Esophagus squamous epithelium (tissue), 5 donors: ENCODE data around the gene MYOM3. TPM values are rescaled to one million over a fixed set of nuclear protein-coding genes. Genes with fewer than 3 reads are reported as not detected.
"Not testable (repeated sequence)": the region's sequence is repeated elsewhere in the genome, so short reads cannot be mapped to it uniquely, and the experiment has no call there.

Experiments used
- DNase-seq: peaks from one replicate; lab custom pipeline; 2025; lab: John Stamatoyannopoulos, UW
- H3K27ac ChIP-seq, 4 donors: fragments of 200-600 bp; sonication (generic); one replicate each; pipeline ENCODE4 v1.5.1; 2016 to 2019; ENCODE audit warnings: mild to moderate bottlenecking in 1 of 4
- H3K27me3 ChIP-seq, 4 donors: fragments of 200-600 bp; sonication (generic); 1 replicate in 3 of 4; 2 replicates in 1 of 4; pipeline versions ENCODE4 v1.5.1 to v1.6.0; 2017 to 2021; ENCODE audit warnings: antibody characterized with exemption in 1 of 4
- H3K36me3 ChIP-seq, 3 donors: fragments of 200-600 bp; sonication (generic); one replicate each; pipeline ENCODE4 v1.5.1; 2016 to 2019
- H3K4me1 ChIP-seq, 3 donors: fragments of 200-600 bp; sonication (generic); one replicate each; pipeline ENCODE4 v1.5.1; 2017 to 2019
- H3K4me3 ChIP-seq, 4 donors: fragments of 200-600 bp; sonication (generic); 1 replicate in 3 of 4; 2 replicates in 1 of 4; pipeline ENCODE4 v1.5.1; 2016 to 2019; ENCODE audit warnings: mild to moderate bottlenecking in 2 of 4, moderate library complexity in 1 of 4
- H3K9me3 ChIP-seq, 3 donors: fragments of 200-600 bp; sonication (generic); one replicate each; pipeline ENCODE4 v1.5.1; 2016 to 2019
- CTCF ChIP-seq, 6 experiments: fragments of 450-650 bp in 4 of 6; fragments of 200-600 bp in 2 of 6; sonication (generic) in 2 of 6; IDR thresholded peaks; one replicate each; pipeline ENCODE4 v1.5.1; 2016 to 2019; ENCODE audit warnings: antibody characterized with exemption in 6 of 6, mild to moderate bottlenecking in 4 of 6, moderate library complexity in 4 of 6
- POLR2A ChIP-seq, 4 donors: fragments of 450-650 bp; IDR thresholded peaks; one replicate each; pipeline ENCODE4 v1.6.1; 2017; ENCODE audit warnings: antibody characterized with exemption in 4 of 4, mild to moderate bottlenecking in 4 of 4, moderate library complexity in 3 of 4
- WGBS, 2 donors: methylation state at CpG; one replicate each; pipeline ENCODE4 v1.1.5; 2018; 5-methylcytosine and 5-hydroxymethylcytosine counted together
- intact Hi-C: fragments of 100-400 bp; cut with DNase I; formaldehyde crosslinking; loops from one replicate; pipeline ENCODE4 v1.15.0; 2022
- total RNA-seq, 4 donors: library from RNA; depleted of rRNA; stranded (reverse); fragments of >200 nt; gene quantifications; one replicate each; pipeline ENCODE4 v1.1.0, GENCODE V29; 2016
- donor health status: DM: yes; HTN: yes; CAD: no.

The MYOM3 gene
- total RNA-seq, 4 donors from 2014 or later: 0.30 to 1.1 (median 0.56) TPM

GRCh38 chr1:24047110-24047477 is 64.8 kb downstream of the MYOM3 start:
- H3K27ac ChIP-seq: peak overlapping the region; percentile 22 to 89 (median 64)
- intact Hi-C loops: no loop called here
- WGBS, 2 donors: 45 to 71% methylated on average over 1 to 3 of the region's 3 CpGs
- TF ChIP-seq POLR2A (IDR thresholded peaks at IDR 0.05): no peak
- no peak for TF ChIP-seq CTCF (IDR thresholded peaks at IDR 0.05)
- DNase-seq: no peak
- peaks cover 6 to 26% (median 21%) of the 10 kb centered on the region in 3 donors for H3K4me1 ChIP-seq
- H3K9me3 ChIP-seq: no peaks in the 10 kb centered on the region
- no peaks in the 10 kb centered on the region for H3K36me3 ChIP-seq
- H3K4me3 ChIP-seq: no peak overlapping the region
- H3K27me3 ChIP-seq: no peaks in the 10 kb centered on the region

GRCh38 chr1:24045771-24046170 is 66.2 kb downstream of the MYOM3 start:
- no peak for TF ChIP-seq CTCF (IDR thresholded peaks at IDR 0.05)
- TF ChIP-seq POLR2A (IDR thresholded peaks at IDR 0.05): no peak
- H3K27me3 ChIP-seq: no peaks in the 10 kb centered on the region

GRCh38 chr1:24044672-24045071 is 67.3 kb downstream of the MYOM3 start:
- H3K4me3 ChIP-seq, H3K36me3 ChIP-seq, H3K27me3 ChIP-seq, H3K9me3 ChIP-seq, DNase-seq, intact Hi-C loops, H3K27ac ChIP-seq: not testable (repeated sequence)
- 78 to 85% methylated on average over 3 to 5 of the region's 5 CpGs for WGBS, 2 donors
- peaks cover 6 to 26% (median 21%) of the 10 kb centered on the region in 3 donors for H3K4me1 ChIP-seq

More at GRCh38 chr1:24045771-24046170, 66.2 kb downstream of the MYOM3 start:
- Histone ChIP-seq H3K4me3 (no peak overlapping the region), H3K9me3 (no peaks in the 10 kb centered on the region), H3K4me1 (peaks cover 6 to 26% (median 21%) of the 10 kb centered on the region in 3 donors), H3K36me3 (no peaks in the 10 kb centered on the region), H3K27ac (peak overlapping the region in 3 of 4 donors; percentile 56 to 89 (median 71))
- 33 to 38% methylated on average over 2 of the region's 2 CpGs for WGBS, 2 donors
- intact Hi-C loops: no loop called here
- DNase-seq: no peak

GRCh38 chr1:24043345-24044032 is 68.4 kb downstream of the MYOM3 start:
- 40% methylated on average over 1 of the region's 1 CpG for WGBS, 2 donors
- H3K36me3 ChIP-seq: no peaks in the 10 kb centered on the region
- no peak for DNase-seq
- TF ChIP-seq CTCF (IDR thresholded peaks at IDR 0.05): no peak
- TF ChIP-seq POLR2A (IDR thresholded peaks at IDR 0.05): no peak
- H3K27me3 ChIP-seq: no peaks in the 10 kb centered on the region
- H3K4me3 ChIP-seq: no peak overlapping the region
- H3K9me3 ChIP-seq: no peaks in the 10 kb centered on the region
- H3K27ac ChIP-seq: no peak overlapping the region
- intact Hi-C loops: no loop called here
- peaks cover 6 to 26% (median 21%) of the 10 kb centered on the region in 3 donors for H3K4me1 ChIP-seq

- intact Hi-C loops: no loop called here
- no peaks in the 10 kb centered on the region for H3K36me3 ChIP-seq
- no peak for DNase-seq
- no peak overlapping the region for H3K27ac ChIP-seq
- no peak overlapping the region for H3K4me3 ChIP-seq
- no peaks in the 10 kb centered on the region for H3K27me3 ChIP-seq
- no peak for TF ChIP-seq CTCF (IDR thresholded peaks at IDR 0.05)
- TF ChIP-seq POLR2A (IDR thresholded peaks at IDR 0.05): no peak
- no peaks in the 10 kb centered on the region for H3K9me3 ChIP-seq
- 61 to 78% methylated on average over 4 of the region's 4 CpGs for WGBS, 2 donors
- H3K4me1 ChIP-seq: peaks cover 6 to 20% (median 17%) of the 10 kb centered on the region in 3 donors
These were observed 69.6 kb downstream of the MYOM3 start for GRCh38 chr1:24042315-24042714.
